HepG2 (cell line): ENCODE measurements around the gene AKAP8. TPM values are rescaled to one million over a fixed set of nuclear protein-coding genes. Genes with fewer than 3 reads are reported as not detected.
A peak's percentile ranks its signal among the peaks of the same experiment; 100 is the strongest.

ENCODE experiments used
- AHR ChIP-seq: IDR thresholded peaks from 2 replicates; pipeline ENCODE4 v1.6.1; 2018; ENCODE audit warnings: missing genetic modification reagents, missing compliant biosample characterization
- ARID2 ChIP-seq: sonication (generic); formaldehyde crosslinking; IDR thresholded peaks from 2 replicates; pipeline ENCODE4 v1.8.1; 2022; ENCODE audit warnings: mild to moderate bottlenecking, missing genetic modification reagents, borderline replicate concordance
- CENPX ChIP-seq: sonication (generic); formaldehyde crosslinking; IDR thresholded peaks from 2 replicates; pipeline ENCODE4 v1.9.0; 2021; ENCODE audit warnings: mild to moderate bottlenecking, missing genetic modification reagents, moderate library complexity
- FLYWCH1 ChIP-seq: sonication (generic); formaldehyde crosslinking; IDR thresholded peaks from 2 replicates; pipeline ENCODE4 v1.8.1; 2023; ENCODE audit warnings: mild to moderate bottlenecking, missing genetic modification reagents
- MEIS1 ChIP-seq: sonication (generic); formaldehyde crosslinking; IDR thresholded peaks from 2 replicates; pipeline ENCODE4 v1.9.0; 2021; ENCODE audit warnings: mild to moderate bottlenecking, missing genetic modification reagents, moderate library complexity, borderline replicate concordance
- MTA1 ChIP-seq: sonication (generic); formaldehyde crosslinking; IDR thresholded peaks from 2 replicates; pipeline ENCODE4 v1.4.0; 2020; ENCODE audit warnings: missing genetic modification reagents, mild to moderate bottlenecking, borderline replicate concordance
- NR0B2 ChIP-seq: sonication (generic); formaldehyde crosslinking; IDR thresholded peaks from 2 replicates; pipeline ENCODE4 v1.4.0; 2020; ENCODE audit warnings: mild to moderate bottlenecking, missing genetic modification reagents
- SP2 ChIP-seq: sonication (generic); formaldehyde crosslinking; IDR thresholded peaks from 2 replicates; pipeline ENCODE4 v1.5.1; 2020; ENCODE audit warnings: mild to moderate bottlenecking, missing genetic modification reagents
- SRF ChIP-seq: IDR thresholded peaks from 2 replicates; pipeline ENCODE4 v1.6.1; 2011; ENCODE audit warnings: mild to moderate bottlenecking, low read depth, low read length, moderate library complexity
- SYNCRIP ChIP-seq: fragments of 200-400 bp; formaldehyde crosslinking; IDR thresholded peaks from 2 replicates; pipeline ENCODE4 v1.6.1; 2018; ENCODE audit warnings: mild to moderate bottlenecking, low read depth, low read length; ENCODE audit not compliant: insufficient read depth
- TBX3 ChIP-seq: fragments of 450-650 bp; IDR thresholded peaks from 2 replicates; pipeline ENCODE4 v1.6.1; 2017; ENCODE audit warnings: antibody characterized with exemption, mild to moderate bottlenecking, inconsistent platforms, borderline replicate concordance
- ZFX ChIP-seq: sonication (generic); formaldehyde crosslinking; IDR thresholded peaks from 2 replicates; pipeline ENCODE4 v1.4.0; 2020; ENCODE audit warnings: mild to moderate bottlenecking, low read depth, missing genetic modification reagents, moderate library complexity
- ZNF337 ChIP-seq: sonication (generic); formaldehyde crosslinking; IDR thresholded peaks from 2 replicates; pipeline ENCODE4 v1.5.1; 2020; ENCODE audit warnings: missing genetic modification reagents, low read depth, mild to moderate bottlenecking, borderline replicate concordance
- ZNF414 ChIP-seq: sonication (generic); formaldehyde crosslinking; IDR thresholded peaks from 2 replicates; pipeline ENCODE4 v1.5.0; 2020; ENCODE audit warnings: missing genetic modification reagents
- ZNF484 ChIP-seq: sonication (generic); formaldehyde crosslinking; IDR thresholded peaks from 2 replicates; pipeline ENCODE4 v1.5.1; 2020; ENCODE audit warnings: mild to moderate bottlenecking, low read depth, missing genetic modification reagents, borderline replicate concordance
- ZNF512 ChIP-seq: sonication (generic); formaldehyde crosslinking; IDR thresholded peaks from 2 replicates; pipeline ENCODE4 v1.4.0; 2020; ENCODE audit warnings: mild to moderate bottlenecking, missing genetic modification reagents
- ZNF703 ChIP-seq: sonication (generic); formaldehyde crosslinking; IDR thresholded peaks from 2 replicates; pipeline ENCODE4 v1.5.1; 2020; ENCODE audit warnings: missing genetic modification reagents, mild to moderate bottlenecking, moderate library complexity, borderline replicate concordance
- ZNF737 ChIP-seq: sonication (generic); formaldehyde crosslinking; IDR thresholded peaks from 2 replicates; pipeline ENCODE4 v1.5.0; 2020; ENCODE audit warnings: missing genetic modification reagents, mild to moderate bottlenecking, borderline replicate concordance
- ZNF800 ChIP-seq: sonication (generic); formaldehyde crosslinking; IDR thresholded peaks from 2 replicates; pipeline ENCODE4 v1.4.0; 2020; ENCODE audit warnings: missing genetic modification reagents
- ZNF83 ChIP-seq: sonication (generic); formaldehyde crosslinking; IDR thresholded peaks from 2 replicates; pipeline ENCODE4 v1.4.0; 2020; ENCODE audit warnings: missing genetic modification reagents, mild to moderate bottlenecking, borderline replicate concordance
- ZSCAN25 ChIP-seq: sonication (generic); formaldehyde crosslinking; IDR thresholded peaks from 2 replicates; pipeline ENCODE4 v1.8.0; 2022; ENCODE audit warnings: mild to moderate bottlenecking, missing genetic modification reagents
- polyA plus RNA-seq, 8 experiments: library from polyadenylated mRNA; depleted of rRNA in 3 of 8; stranded (reverse) in 7 of 8; unstranded in 1 of 8; fragments of >200 nt; fragmentation: Illumina TruSeq in 4 of 8; extraction: Trizol in 4 of 8; gene quantifications; 2 replicates each; pipeline versions ENCODE4 v1.2.1 to v1.2.3, GENCODE V29; 2011 to 2016; ENCODE audit warnings: low read depth in 4 of 8, missing spikeins in 1 of 8, mixed read lengths in 1 of 8; ENCODE audit not compliant: insufficient read depth in 1 of 8
- total RNA-seq, 5 experiments: library from RNA; depleted of rRNA; stranded (reverse); fragments of >200 nt; fragmentation: Illumina TruSeq; extraction: Trizol; gene quantifications; 2 replicates each; pipeline ENCODE4 v1.2.3, GENCODE V29; 2016; ENCODE audit warnings: low read depth in 1 of 5

Gene AKAP8
- total and polyA plus RNA-seq, 2 of the 13 experiments (the other 11 are each of a cell fraction or from before 2014, with no cell fraction given) = 15.9 to 22.1 TPM

GRCh38 chr19:15379083-15379998, at the start of gene AKAP8 (continued):
- TF ChIP-seq ZNF800 (CRISPR knock-in tag) (0 out of 2 replicates have a peak, but pooled peaks have one; percentile 22), MEIS1 (no peak), CENPX (CRISPR knock-in tag) (no peak), SRF (no peak), ZNF737 (no peak), ZFX (CRISPR knock-in tag) (peak; percentile 96), ZNF703 (no peak), ZNF337 (CRISPR knock-in tag) (no peak), AHR (CRISPR knock-in tag) (peak; percentile 87; the same call in 1 of the 2 replicates), TBX3 (no peak), ZNF83 (no peak; the same call in 1 of the 2 replicates), SP2 (CRISPR knock-in tag) (peak; percentile 94), MTA1 (CRISPR knock-in tag) (no peak), ZNF484 (CRISPR knock-in tag) (no peak), ZNF414 (CRISPR knock-in tag) (no peak), ZSCAN25 (CRISPR knock-in tag) (peak; percentile 68; the same call in 1 of the 2 replicates), SYNCRIP (no peak), FLYWCH1 (no peak), ZNF512 (CRISPR knock-in tag) (no peak), ARID2 (no peak), NR0B2 (CRISPR knock-in tag) (0 out of 2 replicates have a peak, but pooled peaks have one; percentile 29)
